ENCODE measurements around the gene AAK1. TPM values are rescaled to one million over a fixed set of nuclear protein-coding genes. Genes with fewer than 3 reads are reported as not detected.
A peak's percentile ranks its signal among the peaks of the same experiment; 100 is the strongest.

The AAK1 gene
- total RNA-seq, 4 donors from 2014 or later = 28.0 to 35.5 (median 32.8) TPM

DNA sequence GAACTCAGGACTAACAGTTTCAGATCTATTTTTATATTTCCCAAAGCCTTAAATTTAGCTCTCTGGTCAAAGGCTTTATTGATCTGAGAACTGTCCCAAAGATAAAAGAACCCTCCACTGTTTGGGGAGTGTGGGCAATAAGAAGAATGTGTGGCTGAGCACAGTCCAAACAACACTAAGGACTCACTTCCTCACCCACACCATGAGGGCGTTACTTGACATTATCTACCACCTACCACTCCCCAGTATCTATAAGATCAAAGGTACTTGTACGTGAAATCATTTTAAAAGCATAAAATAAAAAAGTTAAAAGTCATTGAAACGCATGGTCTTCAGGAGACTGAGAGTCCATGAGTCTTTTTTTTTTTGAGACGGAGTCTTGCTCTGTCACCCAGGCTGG is 151.7 kb downstream of the AAK1 start:
- Histone ChIP-seq H3K27ac (no peak overlapping the region), H3K4me3 (no peak overlapping the region), H3K9me3 (no peaks in the 10 kb centered on the region), H3K36me3 (peaks cover 0 to 62% (median 0%) of the 10 kb centered on the region in 3 donors), H3K4me1 (no peaks in the 10 kb centered on the region), H3K27me3 (no peaks in the 10 kb centered on the region)
- intact Hi-C loops (cut with DNase I) = no loop called here
- no peak for DNase-seq
- TF ChIP-seq POLR2A (IDR thresholded peaks at IDR 0.05) = no peak
- TF ChIP-seq, protein P1, sequence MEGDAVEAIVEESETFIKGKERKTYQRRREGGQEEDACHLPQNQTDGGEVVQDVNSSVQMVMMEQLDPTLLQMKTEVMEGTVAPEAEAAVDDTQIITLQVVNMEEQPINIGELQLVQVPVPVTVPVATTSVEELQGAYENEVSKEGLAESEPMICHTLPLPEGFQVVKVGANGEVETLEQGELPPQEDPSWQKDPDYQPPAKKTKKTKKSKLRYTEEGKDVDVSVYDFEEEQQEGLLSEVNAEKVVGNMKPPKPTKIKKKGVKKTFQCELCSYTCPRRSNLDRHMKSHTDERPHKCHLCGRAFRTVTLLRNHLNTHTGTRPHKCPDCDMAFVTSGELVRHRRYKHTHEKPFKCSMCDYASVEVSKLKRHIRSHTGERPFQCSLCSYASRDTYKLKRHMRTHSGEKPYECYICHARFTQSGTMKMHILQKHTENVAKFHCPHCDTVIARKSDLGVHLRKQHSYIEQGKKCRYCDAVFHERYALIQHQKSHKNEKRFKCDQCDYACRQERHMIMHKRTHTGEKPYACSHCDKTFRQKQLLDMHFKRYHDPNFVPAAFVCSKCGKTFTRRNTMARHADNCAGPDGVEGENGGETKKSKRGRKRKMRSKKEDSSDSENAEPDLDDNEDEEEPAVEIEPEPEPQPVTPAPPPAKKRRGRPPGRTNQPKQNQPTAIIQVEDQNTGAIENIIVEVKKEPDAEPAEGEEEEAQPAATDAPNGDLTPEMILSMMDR (IDR thresholded peaks at IDR 0.05) = no peak
- WGBS, 2 donors = 82 to 85% methylated on average over 4 of the region's 4 CpGs

DNA sequence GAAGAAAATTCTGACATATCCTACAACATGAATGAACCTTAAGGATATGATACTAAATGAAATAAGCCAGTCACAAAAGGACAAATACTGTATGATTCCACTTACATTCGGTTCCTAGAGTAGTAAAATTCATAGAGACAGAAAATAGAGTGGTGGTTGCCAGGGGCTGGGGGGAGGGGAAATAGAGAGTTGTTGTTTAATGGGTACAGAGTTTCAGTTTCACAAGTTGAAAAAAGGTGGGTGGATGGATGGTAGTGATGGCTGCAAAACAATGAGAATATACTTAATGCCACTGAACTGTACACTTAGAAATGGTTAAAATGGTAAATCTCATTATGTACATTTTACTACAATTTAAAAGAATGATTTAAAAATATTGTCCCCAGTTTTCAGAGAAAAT is 153.1 kb downstream of the AAK1 start:
- Histone ChIP-seq H3K4me1 (no peaks in the 10 kb centered on the region), H3K36me3 (peaks cover 0 to 69% (median 5%) of the 10 kb centered on the region in 3 donors), H3K4me3 (no peak overlapping the region), H3K27ac (peak overlapping the region in 1 of 4 donors; percentile 15), H3K9me3 (no peaks in the 10 kb centered on the region), H3K27me3 (no peaks in the 10 kb centered on the region)
- no peak for TF ChIP-seq POLR2A (IDR thresholded peaks at IDR 0.05)
- TF ChIP-seq, protein P1 (IDR thresholded peaks at IDR 0.05) = no peak
- WGBS, 2 donors = 79 to 86% methylated on average over 1 of the region's 1 CpG
- intact Hi-C loops (cut with DNase I) = no loop called here
- DNase-seq = no peak

DNA sequence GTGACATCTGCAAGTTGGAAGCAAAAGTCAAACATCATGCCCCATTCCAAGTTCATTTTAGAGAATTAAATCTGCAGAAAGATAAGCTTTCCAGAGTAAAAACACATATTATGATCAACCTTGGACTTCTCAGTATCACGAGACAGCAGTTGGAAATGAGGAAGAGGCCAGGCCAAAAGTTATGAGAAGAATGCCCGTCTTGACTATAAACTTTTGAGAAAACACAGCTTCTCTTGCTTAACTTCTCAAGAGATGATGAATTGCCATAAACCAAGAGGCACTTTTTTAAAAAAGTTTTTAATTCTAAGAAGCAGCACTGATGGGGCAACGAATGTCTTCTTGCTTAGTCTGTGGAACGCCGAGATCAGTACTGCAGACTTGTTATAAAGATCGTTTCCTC is 153.7 kb downstream of the AAK1 start:
- no peak for DNase-seq
- H3K27ac ChIP-seq = peak overlapping the region in 1 of 4 donors; percentile 15
- 72 to 84% methylated on average over 6 of the region's 6 CpGs for WGBS, 2 donors
- no peak overlapping the region for H3K4me3 ChIP-seq
- H3K9me3 ChIP-seq = no peaks in the 10 kb centered on the region
- no peaks in the 10 kb centered on the region for H3K27me3 ChIP-seq
- TF ChIP-seq POLR2A (IDR thresholded peaks at IDR 0.05) = no peak
- TF ChIP-seq, protein P1 (IDR thresholded peaks at IDR 0.05) = no peak
- H3K36me3 ChIP-seq = peaks cover 0 to 62% (median 5%) of the 10 kb centered on the region in 3 donors
- intact Hi-C loops (cut with DNase I) = no loop called here
- no peaks in the 10 kb centered on the region for H3K4me1 ChIP-seq

DNA sequence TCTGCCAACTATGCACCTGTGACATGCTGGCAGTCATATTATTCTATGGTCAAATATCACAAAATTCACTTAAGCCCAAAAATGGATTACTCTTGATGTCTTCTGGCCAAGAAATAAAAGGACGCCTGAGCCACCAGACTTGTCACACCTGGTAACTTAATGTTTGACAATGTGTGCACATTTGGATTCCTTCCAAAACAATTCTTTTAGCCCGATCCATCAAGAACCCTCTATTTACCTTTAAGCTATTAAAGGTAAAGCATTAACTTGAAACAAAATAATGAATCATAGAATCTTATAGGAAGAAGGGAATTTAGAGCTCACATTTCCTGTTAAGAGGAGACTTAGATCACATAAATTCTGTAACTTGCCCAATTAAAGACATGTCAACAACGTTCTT is 159.8 kb downstream of the AAK1 start:
- DNase-seq = no peak
- H3K4me1 ChIP-seq = peaks cover 0 to 4% (median 0%) of the 10 kb centered on the region in 3 donors
- no peak overlapping the region for H3K27ac ChIP-seq
- 44% methylated on average over 3 of the region's 3 CpGs for WGBS, 2 donors
- intact Hi-C loops (cut with DNase I) = no loop called here
- H3K4me3 ChIP-seq = no peak overlapping the region
- H3K9me3 ChIP-seq = no peaks in the 10 kb centered on the region
- peaks cover 0 to 54% (median 5%) of the 10 kb centered on the region in 3 donors for H3K36me3 ChIP-seq
- no peaks in the 10 kb centered on the region for H3K27me3 ChIP-seq
- TF ChIP-seq, protein P1 (IDR thresholded peaks at IDR 0.05) = no peak
- TF ChIP-seq POLR2A (IDR thresholded peaks at IDR 0.05) = no peak

DNA sequence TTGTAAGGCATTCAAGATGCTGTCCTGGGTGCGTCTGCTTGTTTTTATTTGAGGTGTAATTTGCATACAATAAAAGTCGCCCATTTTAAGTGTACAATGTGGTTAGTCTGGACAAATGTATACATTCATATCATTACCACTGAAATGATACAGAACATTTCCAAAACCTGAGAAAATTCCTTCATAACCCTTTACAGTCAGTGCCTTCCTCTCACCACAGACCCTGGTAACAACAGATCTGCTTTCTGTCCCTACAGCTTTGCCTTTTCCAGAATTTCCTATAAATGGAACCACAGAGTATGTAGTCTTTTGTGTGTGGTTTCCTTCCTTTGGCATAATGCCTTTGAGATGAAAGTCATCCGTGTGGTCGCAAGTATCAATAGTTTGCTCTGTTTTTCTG is 160.5 kb downstream of the AAK1 start:
- Histone ChIP-seq H3K27me3 (no peaks in the 10 kb centered on the region), H3K4me3 (no peak overlapping the region), H3K27ac (no peak overlapping the region), H3K36me3 (peaks cover 0 to 57% (median 5%) of the 10 kb centered on the region in 3 donors), H3K9me3 (no peaks in the 10 kb centered on the region), H3K4me1 (peaks cover 0 to 4% (median 0%) of the 10 kb centered on the region in 3 donors)
- intact Hi-C loops (cut with DNase I) = no loop called here
- TF ChIP-seq, protein P1 (IDR thresholded peaks at IDR 0.05) = no peak
- TF ChIP-seq POLR2A (IDR thresholded peaks at IDR 0.05) = no peak
- 66% methylated on average over 4 of the region's 4 CpGs for WGBS, 2 donors
- DNase-seq = no peak

All from esophagus squamous epithelium (tissue), 5 donors.